ENCODE results near the gene PTTG1IP2.

Gene PTTG1IP2

GRCh38 chr7:90538405-90538804 is 69.0 kb downstream of the PTTG1IP2 start:
- no peak for TF ChIP-seq CTCF (conservative IDR thresholded peaks at IDR 0.05; ENCODE audit: low read depth)
- H3K27ac ChIP-seq: no peak overlapping the region
- ChIA-PET CTCF (interaction anchor here (0.5 kb wide), 1 partner anchor 91 kb away, joined by 3 read pairs; no protein-coding TSS in a partner anchor), POLR2A (ENCODE audit: low non-redundant PET) (no interaction called here)
- no peak for DNase-seq (ENCODE audit: low spot score)

GRCh38 chr7:90540406-90540805 is 71.0 kb downstream of the PTTG1IP2 start:
- ChIA-PET CTCF (no interaction called here), POLR2A (ENCODE audit: low non-redundant PET) (no interaction called here)
- no peak overlapping the region for H3K27ac ChIP-seq
- no peak for TF ChIP-seq CTCF (conservative IDR thresholded peaks at IDR 0.05; ENCODE audit: low read depth)
- no peak for DNase-seq (ENCODE audit: low spot score)

GRCh38 chr7:90551036-90551435 is 81.6 kb downstream of the PTTG1IP2 start:
- ChIA-PET CTCF (interaction anchor here (0.6 kb wide), 1 partner anchor 170 kb away, joined by 4 read pairs; no protein-coding TSS in a partner anchor), POLR2A (ENCODE audit: low non-redundant PET) (no interaction called here)
- TF ChIP-seq CTCF (conservative IDR thresholded peaks at IDR 0.05; ENCODE audit: low read depth): no peak
- no peak overlapping the region for H3K27ac ChIP-seq
- no peak for DNase-seq (ENCODE audit: low spot score)

- POLR2A ChIA-PET (ENCODE audit: low non-redundant PET): no interaction called here
- DNase-seq (ENCODE audit: low spot score): peak; percentile 21
- CTCF ChIA-PET: interaction anchor here (1.0 kb wide), 1 partner anchor 97 kb away, joined by 3 read pairs; no protein-coding TSS in a partner anchor
- peak; percentile 51 for TF ChIP-seq CTCF (conservative IDR thresholded peaks at IDR 0.05; ENCODE audit: low read depth)
- H3K27ac ChIP-seq: no peak overlapping the region
Measured at GRCh38 chr7:90552521-90552920, 83.1 kb downstream of the PTTG1IP2 start.

- CTCF ChIA-PET: no interaction called here
- POLR2A ChIA-PET (ENCODE audit: low non-redundant PET): no interaction called here
- DNase-seq (ENCODE audit: low spot score): no peak
- H3K27ac ChIP-seq: no peak overlapping the region
- TF ChIP-seq CTCF (conservative IDR thresholded peaks at IDR 0.05; ENCODE audit: low read depth): no peak
Measured at GRCh38 chr7:90560730-90561129, 91.3 kb downstream of the PTTG1IP2 start.

Measured in RWPE1 (cell line).